ENCODE measurements around the gene OTUD5.

- TF ChIP-seq SP1 (IDR thresholded peaks at IDR 0.05) = no peak
- no peak for TF ChIP-seq FOXM1 (IDR thresholded peaks at IDR 0.05; ENCODE audit: borderline replicate concordance)
- TF ChIP-seq FOXA1 (IDR thresholded peaks at IDR 0.05) = no peak
- no peak for TF ChIP-seq HDGF (IDR thresholded peaks at IDR 0.05; ENCODE audit: borderline replicate concordance)
- no peak for TF ChIP-seq SUZ12 (IDR thresholded peaks at IDR 0.05)
- TF ChIP-seq ZNF384 (IDR thresholded peaks at IDR 0.05) = no peak
- no peak for TF ChIP-seq L3MBTL2 (conservative IDR thresholded peaks at IDR 0.05)
- no peak for TF ChIP-seq FOXK2 (IDR thresholded peaks at IDR 0.05)
- TF ChIP-seq TARDBP (IDR thresholded peaks at IDR 0.05) = no peak
- no peak for TF ChIP-seq LEF1 (IDR thresholded peaks at IDR 0.05; ENCODE audit: borderline replicate concordance)
- no peak for TF ChIP-seq NFRKB (IDR thresholded peaks at IDR 0.05)
- TF ChIP-seq BHLHE40 (IDR thresholded peaks at IDR 0.05; ENCODE audit: borderline replicate concordance) = no peak
- TF ChIP-seq ARNT (IDR thresholded peaks at IDR 0.05) = no peak
- TF ChIP-seq ELF4 (IDR thresholded peaks at IDR 0.05) = no peak
These were observed 58.4 kb downstream of the OTUD5 start for GRCh38 chrX:48899078-48899410.

All from HEK293T (cell line).